Measurements from ENCODE around the gene RPL28.

- TF ChIP-seq CTCF (IDR thresholded peaks at IDR 0.05 in 8 of 11, conservative IDR thresholded peaks at IDR 0.05 in 3 of 11) (no peak), POLR2AphosphoS5 (IDR thresholded peaks at IDR 0.05) (no peak), POLR2A (IDR thresholded peaks at IDR 0.05) (no peak)
These were observed 3.1 kb upstream of the RPL28 start for GRCh38 chr19:55382522-55383054.

Measured in spleen (tissue), 7 donors.